ENCODE measurements around the gene HOXB5.

The HOXB5 gene

DNA sequence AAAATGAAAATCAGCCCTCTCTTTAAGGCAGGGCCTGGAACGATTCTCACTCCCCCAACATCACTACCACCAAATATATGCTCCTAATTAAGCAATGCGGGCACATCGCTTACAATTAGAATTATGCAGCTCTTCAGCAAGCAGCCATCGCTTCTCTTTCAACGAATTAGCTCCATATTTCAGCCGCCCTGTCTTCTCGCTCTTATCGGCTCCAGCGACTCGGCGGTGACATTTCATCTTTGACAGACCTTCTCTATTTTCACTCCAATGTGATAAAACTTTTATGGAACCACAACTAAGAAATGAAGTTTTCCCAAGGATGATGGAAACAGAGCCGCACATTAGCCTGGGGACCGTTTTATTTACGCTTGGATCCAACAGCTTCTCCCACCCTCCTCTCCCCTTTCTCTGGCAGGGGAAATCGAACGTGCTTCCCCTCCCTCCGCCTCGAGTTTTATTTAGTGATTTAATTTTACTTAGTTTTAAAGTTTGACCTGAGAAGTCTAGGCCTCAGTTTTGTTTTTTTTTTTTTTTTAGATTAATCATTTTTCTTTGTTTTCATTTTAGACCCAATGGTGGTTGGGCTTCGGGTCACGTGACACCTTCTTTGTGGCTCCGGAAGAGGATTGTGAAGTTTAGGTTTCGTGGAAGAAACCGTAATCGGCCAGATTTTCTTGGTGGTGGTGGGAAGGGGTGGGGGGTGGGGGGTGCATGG, 45.6 kb downstream of the HOXB5 start (continued):
- TF ChIP-seq, protein P1, sequence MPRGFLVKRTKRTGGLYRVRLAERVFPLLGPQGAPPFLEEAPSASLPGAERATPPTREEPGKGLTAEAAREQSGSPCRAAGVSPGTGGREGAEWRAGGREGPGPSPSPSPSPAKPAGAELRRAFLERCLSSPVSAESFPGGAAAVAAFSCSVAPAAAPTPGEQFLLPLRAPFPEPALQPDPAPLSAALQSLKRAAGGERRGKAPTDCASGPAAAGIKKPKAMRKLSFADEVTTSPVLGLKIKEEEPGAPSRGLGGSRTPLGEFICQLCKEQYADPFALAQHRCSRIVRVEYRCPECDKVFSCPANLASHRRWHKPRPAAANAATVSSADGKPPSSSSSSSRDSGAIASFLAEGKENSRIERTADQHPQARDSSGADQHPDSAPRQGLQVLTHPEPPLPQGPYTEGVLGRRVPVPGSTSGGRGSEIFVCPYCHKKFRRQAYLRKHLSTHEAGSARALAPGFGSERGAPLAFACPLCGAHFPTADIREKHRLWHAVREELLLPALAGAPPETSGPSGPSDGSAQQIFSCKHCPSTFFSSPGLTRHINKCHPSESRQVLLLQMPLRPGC (tag by site-specific recombination; IDR thresholded peaks at IDR 0.05), result peak; percentile 59; the same call in 1 of the 2 replicates
- no peak; the same call in 1 of the 2 replicates for TF ChIP-seq TRIM28 (IDR thresholded peaks at IDR 0.05; ENCODE audit: borderline replicate concordance, low read length)
- no peak for TF ChIP-seq ZNF626 (tag by site-specific recombination; IDR thresholded peaks at IDR 0.05)
- peak; percentile 52 for TF ChIP-seq ZNF561 (tag by site-specific recombination; IDR thresholded peaks at IDR 0.05; ENCODE audit: borderline replicate concordance)
- TF ChIP-seq, protein P2, sequence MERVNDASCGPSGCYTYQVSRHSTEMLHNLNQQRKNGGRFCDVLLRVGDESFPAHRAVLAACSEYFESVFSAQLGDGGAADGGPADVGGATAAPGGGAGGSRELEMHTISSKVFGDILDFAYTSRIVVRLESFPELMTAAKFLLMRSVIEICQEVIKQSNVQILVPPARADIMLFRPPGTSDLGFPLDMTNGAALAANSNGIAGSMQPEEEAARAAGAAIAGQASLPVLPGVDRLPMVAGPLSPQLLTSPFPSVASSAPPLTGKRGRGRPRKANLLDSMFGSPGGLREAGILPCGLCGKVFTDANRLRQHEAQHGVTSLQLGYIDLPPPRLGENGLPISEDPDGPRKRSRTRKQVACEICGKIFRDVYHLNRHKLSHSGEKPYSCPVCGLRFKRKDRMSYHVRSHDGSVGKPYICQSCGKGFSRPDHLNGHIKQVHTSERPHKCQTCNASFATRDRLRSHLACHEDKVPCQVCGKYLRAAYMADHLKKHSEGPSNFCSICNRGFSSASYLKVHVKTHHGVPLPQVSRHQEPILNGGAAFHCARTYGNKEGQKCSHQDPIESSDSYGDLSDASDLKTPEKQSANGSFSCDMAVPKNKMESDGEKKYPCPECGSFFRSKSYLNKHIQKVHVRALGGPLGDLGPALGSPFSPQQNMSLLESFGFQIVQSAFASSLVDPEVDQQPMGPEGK (tag by site-specific recombination; IDR thresholded peaks at IDR 0.05), result peak; percentile 47
- TF ChIP-seq ZSCAN16 (tag by site-specific recombination; IDR thresholded peaks at IDR 0.05), result 0 out of 2 replicates have a peak, but pooled peaks have one; percentile 37
- TF ChIP-seq, protein P3, sequence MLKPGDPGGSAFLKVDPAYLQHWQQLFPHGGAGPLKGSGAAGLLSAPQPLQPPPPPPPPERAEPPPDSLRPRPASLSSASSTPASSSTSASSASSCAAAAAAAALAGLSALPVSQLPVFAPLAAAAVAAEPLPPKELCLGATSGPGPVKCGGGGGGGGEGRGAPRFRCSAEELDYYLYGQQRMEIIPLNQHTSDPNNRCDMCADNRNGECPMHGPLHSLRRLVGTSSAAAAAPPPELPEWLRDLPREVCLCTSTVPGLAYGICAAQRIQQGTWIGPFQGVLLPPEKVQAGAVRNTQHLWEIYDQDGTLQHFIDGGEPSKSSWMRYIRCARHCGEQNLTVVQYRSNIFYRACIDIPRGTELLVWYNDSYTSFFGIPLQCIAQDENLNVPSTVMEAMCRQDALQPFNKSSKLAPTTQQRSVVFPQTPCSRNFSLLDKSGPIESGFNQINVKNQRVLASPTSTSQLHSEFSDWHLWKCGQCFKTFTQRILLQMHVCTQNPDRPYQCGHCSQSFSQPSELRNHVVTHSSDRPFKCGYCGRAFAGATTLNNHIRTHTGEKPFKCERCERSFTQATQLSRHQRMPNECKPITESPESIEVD (tag by site-specific recombination; IDR thresholded peaks at IDR 0.05), result peak; percentile 89
- peak; percentile 59 for TF ChIP-seq ZNF513 (tag by site-specific recombination; IDR thresholded peaks at IDR 0.05)
- 0 out of 2 replicates have a peak, but pooled peaks have one; percentile 65 for TF ChIP-seq ZFP37 (tag by site-specific recombination; IDR thresholded peaks at IDR 0.05)
- TF ChIP-seq, protein P4, sequence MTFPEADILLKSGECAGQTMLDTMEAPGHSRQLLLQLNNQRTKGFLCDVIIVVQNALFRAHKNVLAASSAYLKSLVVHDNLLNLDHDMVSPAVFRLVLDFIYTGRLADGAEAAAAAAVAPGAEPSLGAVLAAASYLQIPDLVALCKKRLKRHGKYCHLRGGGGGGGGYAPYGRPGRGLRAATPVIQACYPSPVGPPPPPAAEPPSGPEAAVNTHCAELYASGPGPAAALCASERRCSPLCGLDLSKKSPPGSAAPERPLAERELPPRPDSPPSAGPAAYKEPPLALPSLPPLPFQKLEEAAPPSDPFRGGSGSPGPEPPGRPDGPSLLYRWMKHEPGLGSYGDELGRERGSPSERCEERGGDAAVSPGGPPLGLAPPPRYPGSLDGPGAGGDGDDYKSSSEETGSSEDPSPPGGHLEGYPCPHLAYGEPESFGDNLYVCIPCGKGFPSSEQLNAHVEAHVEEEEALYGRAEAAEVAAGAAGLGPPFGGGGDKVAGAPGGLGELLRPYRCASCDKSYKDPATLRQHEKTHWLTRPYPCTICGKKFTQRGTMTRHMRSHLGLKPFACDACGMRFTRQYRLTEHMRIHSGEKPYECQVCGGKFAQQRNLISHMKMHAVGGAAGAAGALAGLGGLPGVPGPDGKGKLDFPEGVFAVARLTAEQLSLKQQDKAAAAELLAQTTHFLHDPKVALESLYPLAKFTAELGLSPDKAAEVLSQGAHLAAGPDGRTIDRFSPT (tag by site-specific recombination; IDR thresholded peaks at IDR 0.05), result peak; percentile 64
- no peak for TF ChIP-seq ZNF830 (tag by site-specific recombination; IDR thresholded peaks at IDR 0.05; ENCODE audit: low read depth)
- peak; percentile 81 for TF ChIP-seq SP7 (tag by site-specific recombination; IDR thresholded peaks at IDR 0.05)
- TF ChIP-seq FEZF1 (tag by site-specific recombination; IDR thresholded peaks at IDR 0.05), result peak; percentile 64; the same call in 1 of the 2 replicates

- CTCF ChIA-PET, result interaction anchor here (0.5 to 3.1 kb wide), 12 partner anchors 15 to 439 kb away, joined by 3 to 15 read pairs (median 3); no protein-coding TSS in a partner anchor
- Histone ChIP-seq H3K4me3 (ENCODE audit: low read depth, low read length) (no peak overlapping the region), H3K27ac (ENCODE audit: extremely low read depth, low read depth, low read length) (peak overlapping the region; percentile 100)
- peak; percentile 55 for TF ChIP-seq ZNF335 (tag by site-specific recombination; conservative IDR thresholded peaks at IDR 0.05)
- TF ChIP-seq ZNF501 (tag by site-specific recombination; IDR thresholded peaks at IDR 0.05), result 0 out of 2 replicates have a peak, but pooled peaks have one; percentile 20
- TF ChIP-seq ZNF155 (tag by site-specific recombination; IDR thresholded peaks at IDR 0.05), result no peak
- TF ChIP-seq IKZF3 (tag by site-specific recombination; IDR thresholded peaks at IDR 0.05), result peak; percentile 96
- no peak for TF ChIP-seq ZBTB17 (tag by site-specific recombination; IDR thresholded peaks at IDR 0.05)
- peak; percentile 26; the same call in 1 of the 2 replicates for TF ChIP-seq ZNF580 (tag by site-specific recombination; IDR thresholded peaks at IDR 0.05)
- no peak for TF ChIP-seq ZNF529 (tag by site-specific recombination; IDR thresholded peaks at IDR 0.05; ENCODE audit: insufficient replicate concordance)
- TF ChIP-seq ZSCAN16 (tag by site-specific recombination; IDR thresholded peaks at IDR 0.05), result 0 out of 2 replicates have a peak, but pooled peaks have one; percentile 55
- TF ChIP-seq ZFP37 (tag by site-specific recombination; IDR thresholded peaks at IDR 0.05), result 0 out of 2 replicates have a peak, but pooled peaks have one; percentile 17
- no peak for TF ChIP-seq MEIS1 (CRISPR knock-in tag; IDR thresholded peaks at IDR 0.05; ENCODE audit: borderline replicate concordance)
- TF ChIP-seq ZNF311 (tag by site-specific recombination; IDR thresholded peaks at IDR 0.05; ENCODE audit: borderline replicate concordance), result no peak
- TF ChIP-seq ZNF629 (tag by site-specific recombination; IDR thresholded peaks at IDR 0.05), result peak; percentile 38
These were observed 46.4 kb downstream of the HOXB5 start for GRCh38 chr17:48546924-48547807.

More at GRCh38 chr17:48546924-48547807, 46.4 kb downstream of the HOXB5 start:
- Histone ChIP-seq H3K36me3 (ENCODE audit: control insufficient read depth in 2 of 2, insufficient read depth in 1 of 2, low read length in 2 of 2) (peaks cover 15 to 37% of the 10 kb centered on the region in 2 experiments), H3K9me3 (ENCODE audit: control insufficient read depth, insufficient read depth, low read depth, low read length) (no peaks in the 10 kb centered on the region), H3K4me1 (ENCODE audit: control insufficient read depth, insufficient read depth, low read length) (peaks cover 48% of the 10 kb centered on the region)
- POLR2A ChIA-PET, result interaction anchor here (0.6 to 1.8 kb wide), 11 partner anchors 8 to 527 kb away, joined by 3 to 22 read pairs (median 4); partner anchors contain the start of genes HOXB5 and HOXB9
